Gastroesophageal sphincter (tissue), 4 donors: ENCODE results near the gene DNAAF1. TPM values are rescaled to one million over a fixed set of nuclear protein-coding genes. Genes with fewer than 3 reads are reported as not detected.

ENCODE experiments used
- ATAC-seq: fragments of 150-250 bp; one replicate; pipeline ENCODE4 v1.9.1; 2016; ENCODE audit warnings: mild to moderate bottlenecking, moderate library complexity
- H3K27ac ChIP-seq, 4 donors: fragments of 200-600 bp; sonication (generic) in 3 of 4; 1 replicate in 3 of 4; 2 replicates in 1 of 4; pipeline ENCODE4 v1.5.1; 2016 to 2019
- H3K27me3 ChIP-seq: fragments of 200-600 bp; sonication (generic); one replicate; pipeline ENCODE4 v1.5.1; 2019
- H3K36me3 ChIP-seq, 2 donors: fragments of 200-600 bp; sonication (generic); one replicate each; pipeline ENCODE4 v1.5.1; 2019; ENCODE audit warnings: control low read depth in 1 of 2
- H3K4me1 ChIP-seq, 3 donors: fragments of 200-600 bp; sonication (generic); 1 replicate in 2 of 3; 2 replicates in 1 of 3; pipeline ENCODE4 v1.5.1; 2016 to 2019; ENCODE audit warnings: control low read depth in 2 of 3
- H3K4me3 ChIP-seq, 2 donors: fragments of 200-600 bp; sonication (generic); one replicate each; pipeline ENCODE4 v1.5.1; 2019; ENCODE audit warnings: mild to moderate bottlenecking in 1 of 2, moderate library complexity in 1 of 2
- H3K9me3 ChIP-seq, 3 donors: fragments of 200-600 bp; sonication (generic); one replicate each; pipeline ENCODE4 v1.5.1; 2017 to 2019; ENCODE audit warnings: control low read depth in 2 of 3
- EP300 ChIP-seq: sonication (generic); formaldehyde crosslinking; IDR thresholded peaks from one replicate; pipeline ENCODE4 v1.6.1; 2017; ENCODE audit warnings: antibody characterized with exemption, mild to moderate bottlenecking
- POLR2A ChIP-seq, 2 donors: fragments of 450-650 bp; IDR thresholded peaks; one replicate each; pipeline ENCODE4 v1.6.1; 2017; ENCODE audit warnings: antibody characterized with exemption in 2 of 2, mild to moderate bottlenecking in 2 of 2, moderate library complexity in 1 of 2
- POLR2AphosphoS5 ChIP-seq: sonication (generic); formaldehyde crosslinking; IDR thresholded peaks from one replicate; pipeline ENCODE4 v1.6.1; 2017; ENCODE audit warnings: antibody characterized with exemption
- WGBS, 2 donors: methylation state at CpG; one replicate each; pipeline ENCODE4 v1.1.5; 2018; ENCODE audit warnings: low coverage in 1 of 2; 5-methylcytosine and 5-hydroxymethylcytosine counted together
- total RNA-seq, 4 donors: library from RNA; depleted of rRNA; stranded (reverse); fragments of >200 nt; gene quantifications; one replicate each; pipeline ENCODE4 v1.1.0, GENCODE V29; 2016
- TF ChIP-seq, protein P1 (sequence below), 4 experiments: fragments of 200-600 bp in 2 of 4; fragments of 450-650 bp in 2 of 4; sonication (generic) in 1 of 4; IDR thresholded peaks; one replicate each; pipeline ENCODE4 v1.5.1; 2017 to 2019; ENCODE audit warnings: antibody characterized with exemption in 4 of 4, mild to moderate bottlenecking in 2 of 4, moderate library complexity in 2 of 4

Gene DNAAF1
- total RNA-seq, 4 donors from 2014 or later: 0.27 TPM; not detected in 3

DNA sequence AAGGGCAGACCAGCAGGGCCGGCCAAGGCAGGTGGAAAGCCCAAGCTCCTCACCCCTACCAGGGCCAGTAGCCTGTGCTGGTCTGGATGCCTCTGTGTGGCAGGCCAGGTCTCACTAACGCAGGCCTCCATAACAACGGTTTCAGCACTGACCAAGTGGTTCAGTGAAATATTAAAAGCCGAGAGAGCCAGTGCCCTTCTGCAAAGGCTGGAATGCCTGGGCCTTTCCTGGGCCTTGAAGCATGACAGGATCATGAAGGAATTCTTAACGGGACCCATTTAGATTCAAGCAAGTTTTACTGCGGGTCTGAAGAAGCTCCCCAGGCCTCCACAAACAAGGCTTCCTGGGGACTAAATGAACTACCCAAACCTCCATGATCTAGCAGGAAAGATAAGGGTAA lies 62.1 kb downstream of the DNAAF1 start:
- Histone ChIP-seq H3K27me3 (peaks cover 7% of the 10 kb centered on the region), H3K4me3 (no peak overlapping the region), H3K4me1 (no peaks in the 10 kb centered on the region), H3K27ac (no peak overlapping the region), H3K9me3 (no peaks in the 10 kb centered on the region), H3K36me3 (no peaks in the 10 kb centered on the region)
- no peak for ATAC-seq
- no peak for TF ChIP-seq EP300
- TF ChIP-seq POLR2A (IDR thresholded peaks at IDR 0.05): no peak
- TF ChIP-seq POLR2AphosphoS5: no peak
- TF ChIP-seq, protein P1, sequence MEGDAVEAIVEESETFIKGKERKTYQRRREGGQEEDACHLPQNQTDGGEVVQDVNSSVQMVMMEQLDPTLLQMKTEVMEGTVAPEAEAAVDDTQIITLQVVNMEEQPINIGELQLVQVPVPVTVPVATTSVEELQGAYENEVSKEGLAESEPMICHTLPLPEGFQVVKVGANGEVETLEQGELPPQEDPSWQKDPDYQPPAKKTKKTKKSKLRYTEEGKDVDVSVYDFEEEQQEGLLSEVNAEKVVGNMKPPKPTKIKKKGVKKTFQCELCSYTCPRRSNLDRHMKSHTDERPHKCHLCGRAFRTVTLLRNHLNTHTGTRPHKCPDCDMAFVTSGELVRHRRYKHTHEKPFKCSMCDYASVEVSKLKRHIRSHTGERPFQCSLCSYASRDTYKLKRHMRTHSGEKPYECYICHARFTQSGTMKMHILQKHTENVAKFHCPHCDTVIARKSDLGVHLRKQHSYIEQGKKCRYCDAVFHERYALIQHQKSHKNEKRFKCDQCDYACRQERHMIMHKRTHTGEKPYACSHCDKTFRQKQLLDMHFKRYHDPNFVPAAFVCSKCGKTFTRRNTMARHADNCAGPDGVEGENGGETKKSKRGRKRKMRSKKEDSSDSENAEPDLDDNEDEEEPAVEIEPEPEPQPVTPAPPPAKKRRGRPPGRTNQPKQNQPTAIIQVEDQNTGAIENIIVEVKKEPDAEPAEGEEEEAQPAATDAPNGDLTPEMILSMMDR (IDR thresholded peaks at IDR 0.05): no peak
- WGBS, 2 donors: 0% methylated on average over 1 of the region's 6 CpGs; no CpG with 5 or more reads in 1 of the 2 donors

DNA sequence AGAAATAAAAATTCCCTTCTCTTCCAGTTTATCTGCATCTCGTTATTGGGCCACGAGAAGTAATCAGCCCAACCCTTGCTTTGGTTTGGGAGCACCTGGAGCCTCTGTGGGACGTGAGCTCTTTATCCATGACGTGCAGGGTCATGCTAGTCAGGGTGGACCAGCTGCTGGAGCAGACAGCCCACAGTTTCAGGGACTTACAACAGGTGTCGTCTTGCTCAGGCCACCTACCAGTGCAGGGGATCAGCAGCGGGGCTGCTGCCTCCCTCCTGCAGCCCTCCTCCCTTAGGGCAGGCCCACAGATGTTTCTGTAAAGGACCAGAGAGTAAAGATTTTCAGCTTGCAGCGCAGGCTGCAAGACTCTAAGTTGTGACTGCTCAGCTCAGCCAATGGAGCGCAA lies 62.8 kb downstream of the DNAAF1 start:
- no peak overlapping the region for H3K4me3 ChIP-seq
- no peak for ATAC-seq
- no peaks in the 10 kb centered on the region for H3K9me3 ChIP-seq
- H3K27ac ChIP-seq: no peak overlapping the region
- peaks cover 7% of the 10 kb centered on the region for H3K27me3 ChIP-seq
- H3K36me3 ChIP-seq: no peaks in the 10 kb centered on the region
- WGBS, 2 donors: 60 to 81% methylated on average over 4 of the region's 8 CpGs
- TF ChIP-seq POLR2A (IDR thresholded peaks at IDR 0.05) (no peak), POLR2AphosphoS5 (no peak), EP300 (no peak)
- TF ChIP-seq, protein P1 (IDR thresholded peaks at IDR 0.05): no peak
- no peaks in the 10 kb centered on the region for H3K4me1 ChIP-seq

DNA sequence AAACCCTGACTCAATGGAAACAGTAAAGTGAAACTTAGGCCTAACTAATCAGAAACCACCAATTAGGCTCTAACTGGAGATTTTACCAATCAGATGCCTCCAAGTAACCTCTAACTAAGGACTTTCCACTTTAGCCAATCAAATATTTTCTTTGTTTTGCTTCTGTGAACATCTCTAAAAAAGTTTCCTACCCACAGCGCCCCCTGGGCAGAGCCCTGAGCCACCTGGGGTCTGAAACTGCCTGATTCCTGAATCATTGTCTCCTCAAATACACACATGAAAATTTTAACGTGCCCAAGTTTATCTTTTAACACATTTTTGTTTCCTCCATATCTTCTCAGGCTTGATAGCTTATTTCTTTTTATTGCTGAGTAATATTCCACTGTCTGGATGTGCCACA lies 64.9 kb downstream of the DNAAF1 start:
- no peaks in the 10 kb centered on the region for H3K36me3 ChIP-seq
- no peaks in the 10 kb centered on the region for H3K27me3 ChIP-seq
- H3K4me1 ChIP-seq: no peaks in the 10 kb centered on the region
- no peak overlapping the region for H3K27ac ChIP-seq
- TF ChIP-seq, protein P1 (IDR thresholded peaks at IDR 0.05): no peak
- no peak for TF ChIP-seq EP300
- no peak overlapping the region for H3K4me3 ChIP-seq
- WGBS, 2 donors: 61% methylated on average over 2 of the region's 2 CpGs; no CpG with 5 or more reads in 1 of the 2 donors
- H3K9me3 ChIP-seq: no peaks in the 10 kb centered on the region
- no peak for ATAC-seq

DNA sequence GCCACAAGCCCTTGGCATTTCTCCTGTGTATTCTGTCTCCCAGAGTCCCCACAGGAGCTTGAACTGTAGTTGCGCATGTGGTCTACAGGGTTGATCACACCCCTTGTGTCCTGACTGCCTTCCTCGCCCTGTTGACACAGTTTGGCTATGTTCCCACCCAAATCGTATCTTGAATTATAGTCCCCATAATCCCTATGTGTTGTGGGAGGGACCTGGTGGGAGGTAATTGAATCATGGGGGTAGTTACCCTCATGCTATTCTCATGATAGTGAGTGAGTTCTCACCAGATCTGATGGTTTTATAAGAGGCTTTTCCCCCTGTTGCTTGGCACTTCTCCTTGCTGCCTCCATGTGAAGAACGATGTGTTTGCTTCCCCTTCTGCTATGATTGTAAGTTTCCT lies 67.0 kb downstream of the DNAAF1 start:
- H3K4me3 ChIP-seq: no peak overlapping the region

DNA sequence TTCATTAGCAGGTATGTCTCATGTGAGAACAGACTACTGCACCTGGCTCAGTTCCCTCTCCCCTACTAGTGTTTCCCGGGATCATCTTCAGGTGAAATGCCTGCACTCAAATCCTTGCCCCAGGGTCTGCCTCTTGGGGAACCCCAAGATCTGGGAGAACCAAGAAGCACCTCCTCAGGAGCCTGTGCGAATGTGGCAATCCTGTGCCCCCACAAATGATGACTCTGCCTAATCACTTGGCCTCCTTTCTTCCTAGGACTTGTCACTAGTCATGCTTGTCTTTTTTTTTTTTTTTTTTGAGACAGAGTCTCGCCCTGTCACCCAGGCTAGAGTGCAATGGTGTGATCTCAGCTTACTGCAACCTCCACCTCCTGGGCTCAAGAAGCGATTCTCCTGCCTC lies 67.5 kb downstream of the DNAAF1 start:
- no peak overlapping the region for H3K4me3 ChIP-seq
- no peaks in the 10 kb centered on the region for H3K36me3 ChIP-seq
- H3K4me1 ChIP-seq: no peaks in the 10 kb centered on the region
- WGBS, 2 donors: 96 to 100% methylated on average over 2 to 3 of the region's 4 CpGs
- TF ChIP-seq POLR2A (IDR thresholded peaks at IDR 0.05): no peak
- TF ChIP-seq POLR2AphosphoS5: no peak
- TF ChIP-seq EP300: no peak
- TF ChIP-seq, protein P1 (IDR thresholded peaks at IDR 0.05): no peak
- H3K27ac ChIP-seq: no peak overlapping the region
- no peaks in the 10 kb centered on the region for H3K27me3 ChIP-seq
- H3K9me3 ChIP-seq: no peaks in the 10 kb centered on the region
- no peak for ATAC-seq

More for the DNA sequence above, 67.0 kb downstream of the DNAAF1 start:
- WGBS, 2 donors: 76 to 79% methylated on average over 2 to 4 of the region's 4 CpGs
- H3K36me3 ChIP-seq: no peaks in the 10 kb centered on the region
- no peak for ATAC-seq
- H3K27ac ChIP-seq: no peak overlapping the region
- H3K4me1 ChIP-seq: no peaks in the 10 kb centered on the region
- no peaks in the 10 kb centered on the region for H3K27me3 ChIP-seq
- H3K9me3 ChIP-seq: no peaks in the 10 kb centered on the region
- TF ChIP-seq, protein P1 (IDR thresholded peaks at IDR 0.05): no peak
- TF ChIP-seq EP300 (no peak), POLR2AphosphoS5 (no peak), POLR2A (IDR thresholded peaks at IDR 0.05) (no peak)
